MM.1S (cell line): ENCODE data around the gene FOXC1.

Experiments used
- DNase-seq: peaks from one replicate; pipeline ENCODE4 v3.0.0-alpha.2; 2015
- H2AFZ ChIP-seq: fragments of 300-600 bp; sonication (generic); 2 replicates; pipeline ENCODE4 v1.6.0; 2016; ENCODE audit warnings: antibody characterized with exemption, low read length
- H3F3A ChIP-seq: fragments of 300-600 bp; sonication (generic); 2 replicates; pipeline ENCODE4 v1.6.1; 2016; ENCODE audit warnings: mild to moderate bottlenecking, antibody characterized with exemption, low read length, moderate library complexity, mixed read lengths; ENCODE audit not compliant: insufficient read depth
- H3K27ac ChIP-seq: fragments of 300-600 bp; sonication (generic); 2 replicates; pipeline ENCODE4 v1.5.1; 2016; ENCODE audit warnings: mild to moderate bottlenecking, low read length
- H3K27me3 ChIP-seq: fragments of 300-600 bp; sonication (generic); replicated peaks from 2 replicates; pipeline ENCODE4 v1.6.0; 2016; ENCODE audit warnings: low read length; ENCODE audit not compliant: insufficient read depth
- H3K36me3 ChIP-seq: fragments of 300-600 bp; sonication (generic); replicated peaks from 2 replicates; pipeline ENCODE4 v1.6.1; 2016; ENCODE audit warnings: mild to moderate bottlenecking, low read length, mixed read lengths; ENCODE audit not compliant: insufficient read depth
- H3K4me1 ChIP-seq: fragments of 300-600 bp; sonication (generic); 2 replicates; pipeline ENCODE4 v1.6.1; 2016; ENCODE audit warnings: low read length, mixed read lengths
- H3K4me2 ChIP-seq: fragments of 300-600 bp; sonication (generic); 2 replicates; pipeline ENCODE4 v1.6.0; 2016; ENCODE audit warnings: low read depth, low read length
- H3K4me3 ChIP-seq: fragments of 300-600 bp; sonication (generic); 2 replicates; pipeline ENCODE4 v1.5.1; 2016; ENCODE audit warnings: low read length, mixed read lengths
- H3K79me2 ChIP-seq: fragments of 300-600 bp; sonication (generic); 2 replicates; pipeline ENCODE4 v1.6.1; 2016; ENCODE audit warnings: mixed run types, low read length, mixed read lengths
- H3K9ac ChIP-seq: fragments of 300-600 bp; sonication (generic); 2 replicates; pipeline ENCODE4 v1.6.1; 2016; ENCODE audit warnings: low read length, mixed read lengths
- H3K9me2 ChIP-seq: fragments of 300-600 bp; sonication (generic); replicated peaks from 2 replicates; pipeline ENCODE4 v1.6.1; 2016; ENCODE audit warnings: mild to moderate bottlenecking, low read length, mixed read lengths; ENCODE audit not compliant: insufficient read depth
- H3K9me3 ChIP-seq: fragments of 300-600 bp; sonication (generic); replicated peaks from 2 replicates; pipeline ENCODE4 v1.6.1; 2016; ENCODE audit warnings: mild to moderate bottlenecking, low read length, mixed read lengths; ENCODE audit not compliant: insufficient read depth
- H4K20me1 ChIP-seq: fragments of 300-600 bp; sonication (generic); 2 replicates; pipeline ENCODE4 v1.6.1; 2016; ENCODE audit warnings: mild to moderate bottlenecking, low read length, moderate library complexity, mixed read lengths; ENCODE audit not compliant: insufficient read depth
- EZH2 ChIP-seq: fragments of 300-600 bp; sonication (generic); optimal IDR thresholded peaks from 2 replicates; pipeline ENCODE3; 2017; ENCODE audit warnings: low read depth, mild to moderate bottlenecking, antibody characterized with exemption, low read length, mixed read lengths
- EZH2phosphoT487 ChIP-seq: fragments of 300-600 bp; sonication (generic); IDR thresholded peaks from 2 replicates; pipeline ENCODE4 v1.6.1; 2018; ENCODE audit warnings: antibody characterized with exemption, low read length
- TF ChIP-seq, protein P1 (sequence below): fragments of 300-600 bp; sonication (generic); IDR thresholded peaks from 2 replicates; pipeline ENCODE4 v1.5.1; 2016; ENCODE audit warnings: antibody characterized with exemption, low read length, mixed read lengths

Gene FOXC1

DNA sequence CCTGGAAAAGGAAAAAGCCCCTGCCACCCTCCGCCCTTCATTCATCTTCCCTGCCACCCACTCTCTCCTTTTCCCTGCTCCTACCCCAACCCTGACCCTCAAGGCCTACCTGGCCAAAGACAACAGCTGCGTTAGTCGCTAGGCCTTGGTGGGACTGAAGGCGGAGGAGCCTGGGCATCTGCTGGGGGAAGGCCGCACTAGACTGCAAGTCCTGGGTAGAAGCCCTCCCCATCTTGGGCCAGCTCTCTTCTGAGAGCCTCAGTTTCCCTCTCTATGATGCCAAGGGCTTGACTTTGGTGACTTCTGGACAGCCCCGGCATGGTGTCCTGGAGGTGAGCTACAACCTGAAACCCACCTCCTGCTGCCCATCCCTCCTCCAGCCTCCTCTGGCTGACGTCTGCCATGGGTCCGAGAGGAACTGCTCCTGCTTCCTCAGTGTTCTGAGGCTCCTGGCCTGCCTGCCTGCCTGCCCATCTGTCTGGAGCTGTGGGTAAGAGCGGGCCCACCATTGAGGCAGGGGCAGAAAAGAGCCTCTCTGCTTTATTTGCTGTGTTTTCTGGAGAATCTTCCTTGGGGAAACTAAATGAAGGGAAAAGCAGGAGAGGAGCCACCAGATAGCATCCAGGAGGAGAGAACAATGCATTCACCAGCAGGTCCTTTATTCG is 7.5 kb upstream of the FOXC1 start:
- Histone ChIP-seq H3K9me2 (no peaks in the 10 kb centered on the region), H3K9me3 (no peaks in the 10 kb centered on the region), H3K4me2 (no peak overlapping the region), H3K4me1 (no peaks in the 10 kb centered on the region), H3K9ac (no peak overlapping the region), H3K4me3 (no peak overlapping the region), H3F3A (no peaks in the 10 kb centered on the region), H3K36me3 (no peaks in the 10 kb centered on the region), H3K27me3 (peaks cover 54% of the 10 kb centered on the region), H3K79me2 (no peaks in the 10 kb centered on the region), H4K20me1 (no peaks in the 10 kb centered on the region), H2AFZ (no peak overlapping the region), H3K27ac (no peak overlapping the region)
- no peak for DNase-seq
- no peak for TF ChIP-seq EZH2
- TF ChIP-seq, protein P1, sequence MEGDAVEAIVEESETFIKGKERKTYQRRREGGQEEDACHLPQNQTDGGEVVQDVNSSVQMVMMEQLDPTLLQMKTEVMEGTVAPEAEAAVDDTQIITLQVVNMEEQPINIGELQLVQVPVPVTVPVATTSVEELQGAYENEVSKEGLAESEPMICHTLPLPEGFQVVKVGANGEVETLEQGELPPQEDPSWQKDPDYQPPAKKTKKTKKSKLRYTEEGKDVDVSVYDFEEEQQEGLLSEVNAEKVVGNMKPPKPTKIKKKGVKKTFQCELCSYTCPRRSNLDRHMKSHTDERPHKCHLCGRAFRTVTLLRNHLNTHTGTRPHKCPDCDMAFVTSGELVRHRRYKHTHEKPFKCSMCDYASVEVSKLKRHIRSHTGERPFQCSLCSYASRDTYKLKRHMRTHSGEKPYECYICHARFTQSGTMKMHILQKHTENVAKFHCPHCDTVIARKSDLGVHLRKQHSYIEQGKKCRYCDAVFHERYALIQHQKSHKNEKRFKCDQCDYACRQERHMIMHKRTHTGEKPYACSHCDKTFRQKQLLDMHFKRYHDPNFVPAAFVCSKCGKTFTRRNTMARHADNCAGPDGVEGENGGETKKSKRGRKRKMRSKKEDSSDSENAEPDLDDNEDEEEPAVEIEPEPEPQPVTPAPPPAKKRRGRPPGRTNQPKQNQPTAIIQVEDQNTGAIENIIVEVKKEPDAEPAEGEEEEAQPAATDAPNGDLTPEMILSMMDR, result no peak
- TF ChIP-seq EZH2phosphoT487, result no peak

DNA sequence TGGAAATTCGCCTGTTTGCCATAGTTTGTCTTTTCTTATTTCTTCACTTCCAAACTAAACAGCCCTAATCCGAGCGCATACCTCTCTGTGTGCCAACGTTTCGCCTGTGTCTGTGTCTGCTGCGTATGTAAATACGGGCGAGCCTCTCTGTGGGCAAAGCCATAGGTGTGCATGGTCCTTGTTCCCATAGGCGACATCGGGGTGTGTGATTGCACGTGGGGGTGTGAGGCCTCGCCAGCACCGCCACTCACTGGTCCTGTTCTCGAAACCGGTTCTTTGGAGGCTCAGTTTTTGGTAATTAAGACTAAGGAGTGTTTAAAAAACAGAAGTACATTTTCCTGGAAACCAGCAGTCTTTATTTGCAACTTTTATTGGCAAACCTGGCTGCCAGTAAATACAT is 6.0 kb upstream of the FOXC1 start:
- H3K9me2 ChIP-seq, result no peaks in the 10 kb centered on the region
- peak overlapping the region; percentile 81; the same call in 1 of the 2 replicates for H3K4me2 ChIP-seq
- no peak for DNase-seq
- H3K4me1 ChIP-seq, result no peaks in the 10 kb centered on the region
- no peaks in the 10 kb centered on the region for H3K36me3 ChIP-seq
- H3K79me2 ChIP-seq, result no peaks in the 10 kb centered on the region
- no peak overlapping the region for H3K4me3 ChIP-seq
- peaks cover 69% of the 10 kb centered on the region for H3K27me3 ChIP-seq
- no peak overlapping the region for H3K27ac ChIP-seq
- no peak overlapping the region for H3K9ac ChIP-seq
- no peaks in the 10 kb centered on the region for H4K20me1 ChIP-seq
- H3K9me3 ChIP-seq, result no peaks in the 10 kb centered on the region
- H2AFZ ChIP-seq, result no peak overlapping the region
- TF ChIP-seq, protein P1, result no peak
- TF ChIP-seq EZH2 (no peak), EZH2phosphoT487 (no peak)
- no peaks in the 10 kb centered on the region for H3F3A ChIP-seq

DNA sequence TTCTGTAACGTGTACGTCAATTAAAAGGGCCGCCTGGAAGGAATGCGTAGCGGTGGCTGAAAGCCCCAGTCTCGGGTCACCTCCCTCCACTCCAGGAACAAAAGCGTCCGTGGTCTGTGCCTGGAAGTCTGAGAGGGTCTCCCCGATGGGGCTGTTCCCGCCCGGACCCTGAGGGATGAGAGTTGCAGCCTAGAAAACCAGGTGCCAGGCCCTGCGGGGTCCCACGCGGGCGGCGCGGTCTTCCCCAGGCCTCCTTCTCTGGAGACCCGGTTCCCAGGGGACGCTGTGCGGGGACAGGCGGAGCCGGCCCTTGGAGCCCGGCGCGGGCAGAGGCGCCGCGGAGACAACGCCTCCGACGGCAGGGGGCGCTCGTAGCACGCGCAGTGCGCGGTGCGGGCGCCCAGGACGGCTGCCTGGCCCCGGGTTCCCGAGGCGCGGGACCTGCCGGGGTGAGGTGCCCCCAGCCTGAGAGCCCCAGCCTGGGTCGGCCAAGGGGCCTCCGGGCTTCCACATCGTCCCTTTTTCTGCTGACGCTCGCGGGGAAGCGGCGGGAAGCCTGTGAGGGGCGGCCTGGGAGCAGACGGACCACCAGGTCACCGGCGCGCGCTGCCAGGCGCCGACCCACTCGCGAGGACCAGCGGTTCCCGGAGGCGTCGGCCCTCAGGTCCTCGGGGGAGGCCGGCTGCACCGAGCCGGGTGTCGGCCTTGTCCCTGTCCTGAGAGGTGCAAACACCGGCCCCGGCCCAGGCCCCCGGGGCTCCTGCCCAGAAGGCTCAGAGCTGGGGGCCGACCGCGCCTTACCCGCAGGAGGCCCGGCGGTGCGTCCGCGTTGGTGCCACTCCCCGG is 5.3 kb upstream of the FOXC1 start:
- H3K4me2 ChIP-seq, result peak overlapping the region; percentile 81; the same call in 1 of the 2 replicates
- H3K9me2 ChIP-seq, result no peaks in the 10 kb centered on the region
- H2AFZ ChIP-seq, result peak overlapping the region; percentile 58; the same call in 1 of the 2 replicates
- H3K4me1 ChIP-seq, result no peaks in the 10 kb centered on the region
- no peaks in the 10 kb centered on the region for H3K36me3 ChIP-seq
- H3K27ac ChIP-seq, result no peak overlapping the region
- H3F3A ChIP-seq, result no peaks in the 10 kb centered on the region
- TF ChIP-seq, protein P1, result peak; percentile 79
- TF ChIP-seq EZH2, result no peak
- no peaks in the 10 kb centered on the region for H3K79me2 ChIP-seq
- no peaks in the 10 kb centered on the region for H4K20me1 ChIP-seq
- peak overlapping the region; percentile 40; the same call in 1 of the 2 replicates for H3K4me3 ChIP-seq
- no peak overlapping the region for H3K9ac ChIP-seq
- DNase-seq, result peak; percentile 40
- H3K9me3 ChIP-seq, result no peaks in the 10 kb centered on the region
- H3K27me3 ChIP-seq, result peaks cover 70% of the 10 kb centered on the region
